HL-60/S4 treated with retinoic acid at 250 ng/mL for 4 days and 3 days (cell line): ENCODE data around the gene LGR6.

Experiments
- in situ Hi-C: fragments of 300-500 bp; cut with MboI; formaldehyde crosslinking; loops from 2 replicates; pipeline ENCODE4 v1.7.0; 2022; ENCODE audit warnings: low sequenced_read_pairs

Gene LGR6

DNA sequence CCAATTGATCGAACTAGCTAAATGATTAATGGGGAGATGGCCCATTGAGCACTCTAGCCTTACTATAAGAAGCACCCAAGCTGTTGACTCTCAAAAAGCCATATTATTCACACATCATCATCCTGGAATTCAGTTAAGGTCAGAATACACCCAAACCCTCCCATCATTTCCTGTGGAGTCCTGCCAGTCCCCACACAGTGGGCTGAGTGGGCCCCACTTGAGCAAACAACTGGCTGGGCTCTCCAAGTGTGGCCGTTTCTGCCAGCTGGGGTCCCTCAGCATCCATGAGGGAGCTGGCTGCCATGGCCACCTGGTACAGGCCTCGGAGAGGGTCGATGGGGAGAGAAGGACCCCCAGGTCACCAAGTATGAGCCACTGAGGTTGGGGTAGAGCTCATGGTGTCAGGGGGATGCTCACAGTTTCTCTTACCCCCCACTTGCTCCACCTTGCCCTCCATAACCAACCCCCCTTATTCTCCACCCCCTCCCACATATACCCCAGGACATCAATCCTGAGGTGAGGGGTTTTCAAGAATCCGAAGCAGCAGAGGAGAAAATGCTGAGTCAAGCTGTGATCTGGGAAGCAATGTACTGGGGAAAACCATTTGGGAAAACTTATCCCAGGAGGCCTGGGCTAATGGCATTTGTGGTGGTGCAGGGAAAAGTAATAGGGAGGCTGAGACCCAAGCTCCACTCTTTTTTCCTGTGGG is 87.9 kb downstream of the LGR6 start:
- in situ Hi-C loops, result no loop called here

DNA sequence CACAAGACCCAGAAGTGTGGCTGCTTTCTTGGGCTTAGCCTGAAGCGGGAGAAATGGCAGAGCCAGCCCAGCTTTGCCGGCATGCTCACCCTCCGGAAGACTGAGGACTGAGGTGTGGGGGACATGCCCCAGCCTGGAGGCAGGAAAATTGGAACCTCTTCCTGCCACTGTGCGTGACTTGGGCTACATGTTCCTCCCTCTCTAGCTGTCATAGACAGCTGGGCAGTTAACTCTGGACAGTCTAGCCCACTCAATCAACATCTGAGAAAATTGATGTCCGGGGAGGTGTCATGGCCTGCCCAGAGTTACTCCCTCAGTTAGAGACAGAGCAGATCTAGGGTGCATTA is 88.4 kb downstream of the LGR6 start:
- in situ Hi-C loops, result no loop called here

DNA sequence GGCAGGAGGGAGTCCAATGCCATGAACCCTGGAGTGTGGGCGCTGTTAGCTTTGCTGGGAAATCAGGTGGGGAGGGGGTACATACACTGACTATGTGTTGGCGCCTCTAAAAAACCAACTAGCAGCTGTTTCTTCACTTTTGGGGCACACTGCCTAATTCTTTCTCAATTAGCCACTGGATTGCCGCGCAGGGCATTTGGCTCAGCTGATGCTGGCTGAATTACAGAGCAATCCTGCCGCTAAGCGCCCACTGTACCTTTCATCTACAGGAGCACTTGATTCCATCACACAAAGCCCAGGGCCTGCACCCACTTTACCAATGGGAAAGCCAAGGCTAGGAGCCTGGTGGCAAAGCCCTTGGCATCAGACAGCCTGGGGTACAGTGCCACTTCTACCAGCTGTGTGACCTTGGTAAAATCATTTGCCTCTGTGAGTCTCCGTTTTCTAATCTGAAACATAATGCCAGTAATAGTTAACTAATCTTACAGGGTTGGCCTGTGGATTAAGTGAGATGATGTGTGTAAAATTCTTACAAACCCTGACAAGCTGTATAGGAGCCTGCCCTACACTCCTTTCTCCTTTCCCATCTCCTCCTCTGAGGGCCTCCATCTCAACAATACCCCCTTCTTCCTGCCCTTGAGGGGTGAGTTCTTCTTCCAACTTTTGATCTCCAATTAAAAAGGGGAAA is 89.1 kb downstream of the LGR6 start:
- in situ Hi-C loops, result no loop called here

DNA sequence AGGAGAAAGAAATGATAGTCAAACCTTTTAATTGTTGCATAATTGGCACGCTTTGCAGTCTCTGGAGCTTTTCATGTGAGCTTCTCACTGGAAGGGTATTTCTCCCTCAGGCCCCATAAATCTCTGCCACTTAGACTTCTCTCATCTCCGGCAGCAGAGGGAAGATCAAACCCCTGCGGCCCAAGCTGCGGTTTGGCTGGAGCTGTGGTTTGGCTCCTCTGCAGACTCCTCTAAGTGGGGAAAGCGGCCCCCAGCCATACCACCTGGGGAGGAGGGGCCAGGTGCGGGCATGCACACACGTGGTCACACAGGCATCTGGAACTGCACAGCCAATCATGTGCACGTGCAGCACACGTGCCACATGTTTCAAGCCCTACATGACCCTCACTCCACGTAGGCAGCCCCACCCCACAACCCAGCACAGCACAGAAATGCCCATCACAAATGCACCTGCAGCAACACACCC is 89.8 kb downstream of the LGR6 start:
- in situ Hi-C loops, result no loop called here

DNA sequence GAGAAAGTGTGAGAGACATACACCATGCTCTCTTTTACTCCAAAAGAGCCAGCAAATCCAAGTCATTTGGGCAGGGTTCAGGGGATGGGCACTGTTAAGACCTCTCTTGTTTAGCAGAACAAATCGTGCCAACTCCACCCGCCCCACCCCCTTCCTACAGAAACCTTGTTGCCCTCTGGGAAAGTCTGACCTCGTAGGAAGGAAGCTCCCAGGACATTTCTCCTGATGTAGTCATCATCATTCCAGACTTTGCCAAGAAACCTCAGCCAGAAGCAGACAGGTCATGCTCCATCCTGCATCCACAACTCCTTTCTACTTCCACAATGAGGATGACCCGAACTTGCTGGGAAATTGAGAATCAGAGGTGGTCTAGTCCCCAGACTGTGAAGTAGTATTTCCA is 90.4 kb downstream of the LGR6 start:
- in situ Hi-C loops, result no loop called here

DNA sequence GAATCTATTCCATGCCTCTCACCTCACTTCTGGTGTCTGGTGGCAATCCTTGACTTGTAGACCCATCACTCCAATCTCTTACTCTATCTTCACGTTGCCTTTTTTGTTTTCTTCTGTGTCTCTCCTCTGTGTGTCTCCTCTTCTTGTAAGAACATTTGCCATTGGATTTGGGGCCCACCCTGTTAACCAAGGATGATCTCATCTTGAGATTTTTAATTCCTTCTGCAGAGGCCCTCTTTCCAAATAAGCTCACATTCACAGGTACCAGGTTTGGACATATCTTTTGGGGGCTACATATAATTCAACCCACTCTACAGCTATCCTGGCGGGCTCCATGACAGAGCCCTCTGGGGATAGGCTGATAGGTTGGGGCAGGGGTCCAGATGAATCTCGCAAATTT is 92.3 kb downstream of the LGR6 start:
- in situ Hi-C loops, result no loop called here

DNA sequence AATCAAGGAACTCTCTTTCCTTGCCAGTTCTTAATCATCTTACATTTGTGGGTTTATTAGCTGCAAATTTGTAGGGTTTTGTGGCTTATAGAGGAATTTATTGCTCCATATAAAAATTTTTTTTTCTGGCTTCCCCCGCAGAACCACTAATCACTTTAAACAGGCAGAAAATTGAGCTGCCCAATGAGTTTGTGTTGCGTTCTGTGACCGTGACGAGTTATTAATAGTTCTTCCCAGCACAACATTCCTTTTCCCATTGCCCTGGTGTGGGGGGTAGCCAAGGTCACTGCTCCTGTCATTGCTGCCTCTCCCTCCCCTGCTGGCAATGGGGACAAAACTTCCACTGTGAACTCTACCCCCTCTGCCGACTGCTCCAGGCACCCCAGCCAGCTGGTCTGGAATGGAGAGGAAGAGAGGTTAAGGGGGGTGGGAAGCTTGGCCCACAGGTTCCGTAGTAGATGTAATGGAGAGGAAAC is 93.1 kb downstream of the LGR6 start:
- in situ Hi-C loops, result no loop called here

DNA sequence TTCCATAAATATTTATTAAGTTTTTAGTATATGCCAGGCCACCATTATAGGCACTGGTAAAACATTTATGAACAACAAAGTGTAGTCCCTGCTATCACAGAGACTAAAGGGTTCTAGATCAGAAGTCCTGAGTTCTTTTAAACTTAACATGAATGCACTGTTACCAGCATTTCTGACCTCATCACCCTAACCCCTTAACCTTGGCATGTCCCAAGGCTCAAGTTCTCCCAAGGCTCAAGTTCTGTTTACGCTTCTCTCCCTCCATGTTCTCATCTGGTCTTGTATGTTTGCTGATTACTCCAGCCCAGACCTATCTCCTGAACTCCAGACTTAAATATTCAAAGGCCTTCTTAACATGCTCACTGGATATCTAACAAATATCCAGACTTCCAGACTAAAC is 93.6 kb downstream of the LGR6 start:
- in situ Hi-C loops, result no loop called here

DNA sequence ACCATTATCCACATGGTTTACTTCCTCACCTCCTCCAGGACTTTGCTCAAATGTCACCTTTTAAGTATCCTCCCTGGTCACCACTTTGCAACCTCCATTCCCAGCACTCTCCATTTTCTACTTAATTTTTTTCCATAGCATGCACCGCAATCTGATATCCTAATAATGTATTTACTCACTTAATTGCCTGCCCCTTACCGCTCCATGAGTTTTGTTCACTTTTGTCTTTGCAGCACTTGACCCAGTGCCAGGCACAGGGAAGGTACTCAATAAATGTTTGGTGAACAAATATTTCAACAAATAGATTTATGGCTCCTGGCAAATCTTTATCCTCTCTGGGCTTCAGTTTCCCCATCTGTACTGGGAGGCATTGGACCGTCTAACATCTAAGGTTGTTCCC is 94.6 kb downstream of the LGR6 start:
- in situ Hi-C loops, result no loop called here

DNA sequence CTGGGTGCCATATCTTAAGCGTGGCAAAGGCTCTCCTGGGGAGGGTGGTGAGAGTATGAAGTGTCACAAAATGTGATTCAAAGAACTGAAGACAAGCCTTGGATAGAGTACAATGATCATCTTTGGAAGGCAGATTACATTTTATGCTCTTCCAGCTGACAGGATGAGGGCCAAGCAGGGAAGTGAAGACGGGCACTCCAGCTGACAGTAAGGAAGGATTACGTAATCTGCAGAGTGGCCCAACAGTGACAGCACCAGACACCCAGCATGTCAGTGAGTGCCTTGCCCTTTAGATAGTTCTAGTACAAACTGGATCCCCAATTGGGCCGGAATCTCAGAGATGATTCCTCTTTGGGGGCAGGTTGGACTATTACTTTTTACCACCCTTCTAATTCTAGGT is 95.4 kb downstream of the LGR6 start:
- in situ Hi-C loops, result no loop called here

DNA sequence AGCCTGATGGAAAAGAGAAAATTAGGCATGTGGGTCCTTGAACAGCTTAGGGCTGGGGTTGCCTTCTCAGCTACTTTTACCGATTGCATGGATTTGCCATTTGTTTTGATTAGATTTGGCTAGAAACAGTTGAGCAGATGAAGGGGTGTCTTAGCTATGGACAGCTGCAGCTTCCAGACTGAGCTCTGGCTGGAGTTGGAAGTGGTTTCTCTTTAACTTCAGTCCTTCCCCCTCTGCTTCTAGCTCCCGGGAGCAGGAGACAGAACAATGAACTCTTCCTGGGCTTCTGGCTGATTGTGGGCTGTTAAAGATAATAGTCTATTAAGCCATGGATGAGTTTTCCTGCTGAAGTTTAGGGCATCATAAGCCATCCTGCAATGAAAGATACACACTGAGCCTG is 97.4 kb downstream of the LGR6 start:
- in situ Hi-C loops, result no loop called here

DNA sequence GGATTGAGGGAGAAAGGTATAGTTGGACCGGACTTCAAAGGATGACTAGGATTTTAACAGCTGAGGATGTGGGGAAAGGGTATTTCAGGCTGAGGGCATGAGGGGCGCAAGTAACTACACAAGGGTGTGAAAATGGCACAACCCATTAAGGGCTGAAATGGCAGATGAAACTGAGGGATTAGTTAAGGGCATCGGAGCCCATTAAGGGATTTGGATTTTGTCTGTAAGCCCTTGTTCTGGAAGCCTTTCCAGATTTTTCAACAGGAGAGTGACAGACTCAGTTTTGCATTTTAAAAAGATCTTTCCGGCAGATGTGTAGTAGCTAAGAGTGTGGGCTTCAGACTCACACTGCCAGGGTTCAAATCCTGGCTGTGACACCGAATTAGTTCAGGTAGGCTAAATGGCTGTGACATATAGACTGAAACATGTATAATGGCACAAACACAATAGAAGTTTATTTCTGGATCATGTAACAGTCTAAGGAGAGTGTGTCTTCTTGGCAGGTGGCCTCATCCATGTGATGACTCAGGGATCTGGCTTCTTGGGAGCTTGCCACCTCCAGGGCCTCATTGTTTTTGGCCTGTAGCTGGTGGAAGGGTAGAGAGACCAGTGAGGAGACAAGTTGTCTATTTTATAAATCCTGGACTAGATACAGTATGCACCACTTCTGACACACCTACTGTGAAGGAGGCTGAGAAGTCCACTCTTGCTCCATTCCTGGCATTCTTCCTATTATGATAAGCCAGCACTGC is 98.5 kb downstream of the LGR6 start:
- in situ Hi-C loops, result no loop called here

DNA sequence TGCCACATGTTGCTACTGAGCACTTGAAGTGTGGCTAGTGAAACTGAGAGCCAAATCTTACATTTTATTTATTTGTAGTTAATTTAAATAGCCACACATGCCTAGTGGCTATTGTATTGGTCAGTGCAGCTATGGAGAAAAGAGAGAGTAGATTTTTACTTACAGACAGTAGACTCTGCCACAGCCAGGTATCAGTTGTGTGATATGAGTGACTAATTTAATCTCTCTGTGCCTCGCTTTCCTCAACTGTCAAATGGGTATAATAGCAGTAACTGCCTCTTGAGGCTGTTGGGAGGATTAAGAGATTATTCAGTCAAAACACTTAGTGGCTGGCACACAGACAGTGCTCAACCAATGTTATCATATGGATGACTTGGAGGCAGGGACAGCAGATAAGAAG is 99.2 kb downstream of the LGR6 start:
- in situ Hi-C loops, result no loop called here

DNA sequence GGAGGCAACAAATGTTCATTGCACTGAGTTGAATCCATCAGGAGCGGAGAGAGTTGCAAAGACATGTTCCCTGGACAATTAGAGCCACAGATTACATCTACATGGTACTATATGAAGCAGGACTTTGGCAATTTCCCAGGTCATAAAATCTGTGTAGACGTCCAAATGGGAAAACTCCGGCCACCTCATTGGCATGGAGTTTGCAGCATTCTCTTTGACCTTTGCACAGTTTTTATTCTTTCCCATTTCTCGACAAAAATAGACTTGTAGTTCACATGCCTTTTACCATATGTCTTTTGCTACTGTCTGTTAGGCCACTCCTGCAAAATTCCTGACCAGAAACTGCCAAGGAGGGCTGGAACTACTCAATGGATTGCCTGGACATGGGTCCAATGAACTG is 100.0 kb downstream of the LGR6 start:
- in situ Hi-C loops, result no loop called here

DNA sequence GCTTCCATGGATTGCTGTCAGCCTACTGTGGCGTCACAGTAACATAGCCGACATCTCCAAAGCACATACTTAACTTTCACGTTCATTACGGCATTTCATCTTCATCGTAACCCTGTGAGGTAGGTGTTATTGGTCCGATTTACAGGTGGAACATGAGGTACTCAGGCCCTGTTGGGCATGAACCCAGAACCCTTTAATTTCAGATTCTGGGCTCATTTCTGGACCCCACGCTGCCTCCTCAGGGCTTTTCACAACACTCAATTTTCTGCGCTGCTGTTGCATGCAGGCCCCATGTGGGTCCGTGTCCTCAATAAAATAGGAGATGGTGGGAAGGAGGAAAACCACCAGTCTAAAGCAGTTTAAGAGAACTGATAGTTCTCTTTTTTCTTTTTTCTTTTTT is 108.6 kb downstream of the LGR6 start:
- in situ Hi-C loops, result no loop called here

DNA sequence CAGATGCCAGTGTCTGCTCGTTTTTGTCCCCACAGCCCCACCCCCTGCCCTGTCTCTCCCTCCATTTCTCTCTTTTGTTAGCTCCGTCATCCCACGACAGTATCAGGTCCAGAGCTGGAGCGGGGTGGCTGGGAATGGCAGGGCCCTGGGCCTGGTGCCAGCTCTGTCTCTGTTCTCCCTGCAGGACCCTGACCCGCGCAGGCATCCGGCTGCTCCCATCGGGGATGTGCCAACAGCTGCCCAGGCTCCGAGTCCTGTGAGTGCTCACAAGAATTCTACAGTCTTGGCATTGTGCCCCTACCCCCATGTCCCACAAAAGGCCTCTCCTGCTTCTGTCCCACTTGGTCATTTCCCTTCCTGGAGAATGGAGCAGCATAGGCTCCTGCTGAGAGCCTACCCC is 110.8 kb downstream of the LGR6 start:
- in situ Hi-C loops, result no loop called here

DNA sequence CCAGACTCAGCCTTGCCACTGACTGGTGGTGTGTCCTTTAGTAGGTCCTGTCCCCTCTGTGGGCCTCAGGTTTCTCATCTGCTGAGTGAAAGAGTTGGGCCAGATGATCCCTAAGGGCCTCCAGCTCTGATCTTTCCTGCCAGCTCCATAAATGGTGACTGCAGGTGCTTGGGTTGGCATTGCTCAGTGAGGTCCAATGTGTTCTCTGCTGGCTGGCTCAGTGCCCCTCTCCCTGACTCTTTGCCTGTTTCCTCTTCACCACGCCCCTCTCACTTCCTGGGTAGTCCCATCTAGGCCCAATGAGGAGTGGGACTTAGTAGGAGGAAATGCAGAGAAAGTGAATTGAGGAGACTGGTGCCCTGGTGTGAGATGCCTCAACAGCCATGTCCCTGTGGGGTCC is 111.6 kb downstream of the LGR6 start:
- in situ Hi-C loops, result no loop called here

DNA sequence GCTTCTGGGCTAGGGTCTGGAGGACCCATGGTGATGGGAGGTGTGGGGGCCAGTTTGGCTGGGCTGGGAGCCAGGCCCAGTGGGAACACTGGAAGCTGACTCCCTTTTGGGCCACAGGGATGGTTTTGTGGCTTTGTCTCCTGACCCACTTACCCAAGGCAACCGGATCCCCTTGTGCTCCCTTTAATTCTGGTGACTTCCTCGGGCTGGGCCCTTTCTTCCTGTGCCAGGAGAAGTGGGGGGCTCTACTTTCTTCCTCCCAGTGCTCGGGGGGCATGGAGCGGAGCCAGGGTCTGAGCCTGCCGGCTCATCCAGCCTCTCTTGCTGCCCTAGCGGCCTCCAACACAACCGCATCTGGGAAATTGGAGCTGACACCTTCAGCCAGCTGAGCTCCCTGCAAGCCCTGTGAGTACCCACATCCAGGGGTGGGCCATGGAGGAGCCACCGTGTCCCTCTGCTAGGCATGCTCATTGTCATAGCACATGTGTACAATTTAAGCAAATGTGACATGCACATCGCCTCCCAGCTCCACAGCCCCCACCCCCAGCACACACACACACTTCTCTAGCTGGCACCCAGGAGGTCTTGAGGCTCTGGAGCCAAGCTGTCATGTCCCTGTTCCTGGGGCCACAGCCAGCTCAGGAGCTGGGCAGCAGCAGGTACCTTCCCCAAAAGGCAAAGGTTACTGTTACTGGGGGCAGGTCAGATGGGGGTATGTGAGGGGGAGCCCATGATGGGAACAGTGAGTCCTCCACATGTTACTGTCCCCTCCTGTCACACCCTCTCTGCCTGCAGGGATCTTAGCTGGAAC is 113.1 kb downstream of the LGR6 start:
- in situ Hi-C loops, result no loop called here

DNA sequence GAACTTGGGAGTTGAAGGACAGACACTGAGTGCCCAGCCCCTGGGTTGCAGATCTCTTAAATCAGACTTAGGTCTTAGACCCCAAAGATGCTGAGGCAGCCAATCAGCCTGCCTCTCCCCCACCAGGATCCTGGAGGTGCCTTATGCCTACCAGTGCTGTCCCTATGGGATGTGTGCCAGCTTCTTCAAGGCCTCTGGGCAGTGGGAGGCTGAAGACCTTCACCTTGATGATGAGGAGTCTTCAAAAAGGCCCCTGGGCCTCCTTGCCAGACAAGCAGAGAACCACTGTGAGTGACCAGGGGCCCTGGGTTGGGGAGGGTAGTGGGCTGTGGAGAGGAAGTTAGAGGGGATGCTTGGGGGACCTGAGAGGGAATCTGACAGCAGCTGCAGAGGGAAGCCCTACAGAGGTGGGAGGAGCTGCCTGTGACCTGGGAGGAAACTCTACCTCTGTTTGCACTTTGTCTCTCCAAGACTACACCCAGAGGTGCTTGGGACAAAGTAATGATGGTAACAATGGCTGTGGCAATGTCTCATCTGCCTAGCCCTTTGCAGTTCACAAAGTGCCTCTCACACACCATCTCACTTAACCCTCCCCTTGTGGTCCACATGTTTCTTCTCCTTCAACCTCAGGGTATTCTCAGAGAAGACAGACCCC is 116.6 kb downstream of the LGR6 start:
- in situ Hi-C loops, result no loop called here

DNA sequence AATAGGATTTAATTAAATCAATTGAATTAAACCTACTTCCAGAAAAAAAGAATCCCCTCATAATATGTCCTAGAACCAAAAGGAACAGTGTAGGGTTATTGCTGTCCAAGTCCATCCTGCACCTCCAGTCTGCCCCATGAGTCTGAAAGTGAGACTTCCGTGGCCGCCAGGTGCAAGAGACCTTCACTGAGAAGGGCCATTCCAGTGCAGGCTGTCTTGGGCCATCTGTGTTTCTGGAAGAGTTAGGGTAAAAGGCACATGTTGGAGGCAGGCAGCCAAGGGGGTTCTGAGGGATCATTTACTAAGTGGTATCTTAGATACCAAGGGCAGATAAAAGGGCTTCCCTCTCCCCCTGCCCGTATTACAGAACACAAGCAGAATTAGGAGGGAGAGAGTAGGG is 117.1 kb downstream of the LGR6 start:
- in situ Hi-C loops, result no loop called here
